Lower leg skin (tissue), 3 donors: ENCODE measurements around the gene S100A2.

Experiments used
- CTCF ChIP-seq, 3 donors: fragments of 450-650 bp; IDR thresholded peaks; one replicate each; pipeline ENCODE4 v1.5.1; 2016; ENCODE audit warnings: antibody characterized with exemption in 3 of 3, mild to moderate bottlenecking in 3 of 3, moderate library complexity in 2 of 3
- POLR2A ChIP-seq, 2 donors: fragments of 450-650 bp; IDR thresholded peaks; one replicate each; pipeline ENCODE4 v1.6.1; 2016 to 2017; ENCODE audit warnings: antibody characterized with exemption in 2 of 2, mild to moderate bottlenecking in 1 of 2, moderate library complexity in 1 of 2

- TF ChIP-seq CTCF (IDR thresholded peaks at IDR 0.05) (no peak), POLR2A (IDR thresholded peaks at IDR 0.05) (no peak)
Measured at GRCh38 chr1:153572569-153573015, 6.9 kb upstream of the S100A2 start.
